ENCODE results near the gene SPOCK2.

The SPOCK2 gene

GRCh38 chr10:72029414-72029813 lies 58.9 kb downstream of the SPOCK2 start:
- no peak for DNase-seq (ENCODE audit: low spot score)

- DNase-seq (ENCODE audit: low spot score), result no peak
Measured at GRCh38 chr10:72027498-72027897, 60.9 kb downstream of the SPOCK2 start.

GRCh38 chr10:72026278-72027111 lies 61.9 kb downstream of the SPOCK2 start:
- DNase-seq (ENCODE audit: low spot score), result no peak

DNA sequence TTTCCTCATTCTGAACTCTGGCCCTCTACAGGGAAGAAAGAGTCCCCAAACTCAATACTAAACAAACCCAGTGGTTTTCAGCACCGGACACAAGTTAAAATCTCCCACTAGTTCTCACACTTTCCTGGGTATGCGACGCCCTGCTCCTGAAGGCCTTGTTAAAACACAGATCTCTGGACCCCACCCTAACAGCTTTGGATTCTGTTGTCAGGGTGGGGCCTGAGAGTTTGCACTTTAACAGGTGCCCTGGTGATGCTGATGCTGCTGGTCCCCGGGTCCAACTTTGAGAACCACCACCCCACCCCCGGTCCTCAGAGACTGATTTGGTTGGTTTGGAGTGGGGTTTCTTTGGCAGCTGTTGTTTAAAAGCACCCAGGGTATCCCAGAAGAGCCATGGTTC lies 62.5 kb downstream of the SPOCK2 start:
- no peak for DNase-seq (ENCODE audit: low spot score)

- no peak for DNase-seq (ENCODE audit: low spot score)
Measured at GRCh38 chr10:72025400-72025799, 63.0 kb downstream of the SPOCK2 start.

DNA sequence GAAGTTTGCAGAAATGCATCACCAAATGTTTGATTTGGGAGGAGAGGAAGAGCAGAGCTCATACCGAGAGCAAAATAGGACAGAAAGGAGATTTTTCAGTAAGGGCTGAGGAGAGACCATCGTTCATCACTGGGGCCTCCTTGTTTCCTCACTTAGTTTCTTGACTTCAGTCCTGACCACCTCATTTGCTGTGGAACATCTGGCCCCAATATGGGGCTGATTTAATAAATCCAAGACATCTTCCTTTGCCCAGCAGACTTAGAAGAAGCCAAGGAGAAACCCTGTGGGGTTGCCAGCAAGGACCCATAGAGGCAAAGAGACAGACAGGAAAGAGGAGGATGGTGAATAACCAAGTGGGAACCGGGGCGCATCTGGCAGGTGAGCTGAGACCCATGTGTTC lies 63.8 kb downstream of the SPOCK2 start:
- DNase-seq (ENCODE audit: low spot score), result no peak

- no peak for DNase-seq (ENCODE audit: low spot score)
Measured at GRCh38 chr10:72022228-72022627, 66.1 kb downstream of the SPOCK2 start.

DNA sequence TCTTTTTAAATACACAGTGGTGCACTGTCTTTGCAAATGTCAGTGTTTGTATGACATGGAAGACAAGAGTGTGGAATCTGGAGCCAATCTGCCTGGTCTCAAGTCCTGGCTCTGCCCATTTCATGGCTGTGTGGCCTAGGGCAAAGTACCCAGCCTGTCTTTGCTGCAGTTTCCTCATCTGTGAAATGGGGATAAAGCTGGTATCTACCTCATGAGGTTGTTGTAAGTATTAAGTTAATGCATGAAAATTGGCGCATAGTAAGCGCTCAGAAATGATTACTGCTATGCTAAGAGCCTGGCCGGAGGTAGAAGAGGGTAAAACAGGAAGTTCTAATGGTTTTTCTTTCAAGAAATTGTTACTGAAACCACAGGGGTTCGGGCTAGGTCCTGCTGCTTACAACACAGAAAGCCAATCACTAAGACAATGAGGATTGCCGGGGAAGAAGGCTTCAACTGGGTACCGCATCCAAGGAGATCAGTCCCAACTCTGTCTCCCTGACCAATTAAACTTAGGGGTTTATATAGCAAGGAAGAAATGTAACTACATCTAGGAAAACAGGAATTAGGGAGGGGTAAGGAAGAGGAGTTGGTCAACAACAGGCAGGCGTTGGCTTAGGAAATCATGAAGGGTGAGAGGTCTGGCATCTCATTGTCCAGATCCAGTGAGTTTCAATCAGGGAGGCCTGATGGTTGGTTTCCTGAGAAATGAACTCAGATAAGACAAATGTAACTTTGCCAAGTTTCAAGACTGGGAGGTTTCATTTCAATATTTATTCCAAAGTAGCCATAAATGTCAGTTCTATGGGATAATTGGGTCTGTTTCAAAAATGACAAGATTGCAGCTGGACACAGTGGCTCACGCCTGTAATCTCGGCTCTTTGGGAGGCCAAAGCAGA lies 67.2 kb downstream of the SPOCK2 start:
- no peak for DNase-seq (ENCODE audit: low spot score)

- DNase-seq (ENCODE audit: low spot score), result no peak
Measured at GRCh38 chr10:72019085-72019876, 69.1 kb downstream of the SPOCK2 start.

DNA sequence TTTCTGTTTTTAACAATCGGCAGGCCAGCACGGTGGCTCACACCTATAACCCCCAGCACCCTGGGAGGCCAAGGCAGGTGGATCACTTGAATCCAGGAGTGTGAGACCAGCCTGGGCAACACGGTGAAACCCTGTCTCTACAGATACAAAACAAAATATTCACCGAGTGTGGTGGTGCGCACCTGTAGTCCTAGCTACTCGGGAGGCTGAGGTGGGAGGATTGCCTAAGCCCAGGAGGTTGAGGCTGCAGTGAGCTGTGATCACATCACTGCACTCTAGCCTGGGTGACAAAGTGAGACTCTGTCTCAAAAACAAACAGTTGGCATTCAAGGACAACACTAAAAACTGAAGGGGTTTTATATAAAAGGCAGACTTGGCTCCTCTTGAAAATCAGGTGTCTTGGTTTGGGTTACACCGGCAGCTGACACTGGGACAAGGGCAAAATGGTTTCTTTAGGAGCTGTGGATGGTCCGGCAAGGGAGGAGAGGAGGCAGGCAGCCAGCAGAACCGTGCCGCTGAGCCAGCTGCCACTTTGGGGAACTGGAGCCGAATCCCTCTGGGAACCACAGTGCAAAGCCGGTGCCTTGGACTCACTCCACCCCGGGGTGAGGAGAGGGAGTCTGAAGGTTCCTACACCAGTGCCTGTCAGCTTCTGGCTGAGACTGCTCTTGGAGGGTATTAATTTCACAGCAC lies 71.6 kb downstream of the SPOCK2 start:
- DNase-seq (ENCODE audit: low spot score), result no peak

DNA sequence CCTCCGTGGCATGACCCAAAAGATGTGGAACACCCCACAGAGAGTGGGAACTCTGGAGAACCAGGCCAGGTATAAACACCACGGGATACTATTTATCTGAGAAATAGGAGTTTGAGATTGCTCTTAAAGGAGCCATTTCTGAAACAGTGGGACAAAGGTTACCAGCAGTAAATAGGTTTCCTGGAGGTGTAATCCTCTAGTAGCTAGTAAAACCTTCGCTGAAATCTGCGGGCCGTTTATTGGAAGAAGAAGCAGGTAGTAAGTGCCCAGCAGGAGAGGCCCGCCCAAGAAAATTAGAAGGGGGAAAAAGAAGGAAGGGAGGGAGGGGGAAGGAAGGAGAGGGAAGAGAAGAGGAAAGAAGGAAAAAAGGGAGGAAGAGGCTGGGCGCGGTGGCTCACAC lies 72.5 kb downstream of the SPOCK2 start:
- no peak for DNase-seq (ENCODE audit: low spot score)

- no peak for DNase-seq (ENCODE audit: low spot score)
Measured at GRCh38 chr10:72014785-72015480, 73.4 kb downstream of the SPOCK2 start.

DNA sequence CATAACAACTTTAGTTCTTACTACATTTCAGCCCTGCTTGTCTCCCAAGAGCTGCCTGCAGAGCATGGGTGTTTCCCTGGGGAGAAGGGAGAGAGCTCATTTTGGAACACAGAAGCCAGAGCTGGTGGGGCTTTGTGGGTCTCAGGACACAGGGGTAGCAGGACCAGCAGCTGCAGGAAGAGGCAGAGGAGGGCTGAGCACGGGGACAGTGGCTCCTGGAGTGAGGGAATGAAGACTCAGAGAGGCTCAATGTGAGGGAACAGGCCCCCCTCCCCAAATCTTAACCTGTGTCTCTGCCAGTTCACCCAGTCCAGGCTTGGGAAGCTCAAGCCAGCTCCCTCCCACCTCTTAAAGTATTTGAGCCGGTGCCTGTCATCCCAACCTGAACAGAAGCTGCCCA lies 74.2 kb downstream of the SPOCK2 start:
- DNase-seq (ENCODE audit: low spot score), result no peak

DNA sequence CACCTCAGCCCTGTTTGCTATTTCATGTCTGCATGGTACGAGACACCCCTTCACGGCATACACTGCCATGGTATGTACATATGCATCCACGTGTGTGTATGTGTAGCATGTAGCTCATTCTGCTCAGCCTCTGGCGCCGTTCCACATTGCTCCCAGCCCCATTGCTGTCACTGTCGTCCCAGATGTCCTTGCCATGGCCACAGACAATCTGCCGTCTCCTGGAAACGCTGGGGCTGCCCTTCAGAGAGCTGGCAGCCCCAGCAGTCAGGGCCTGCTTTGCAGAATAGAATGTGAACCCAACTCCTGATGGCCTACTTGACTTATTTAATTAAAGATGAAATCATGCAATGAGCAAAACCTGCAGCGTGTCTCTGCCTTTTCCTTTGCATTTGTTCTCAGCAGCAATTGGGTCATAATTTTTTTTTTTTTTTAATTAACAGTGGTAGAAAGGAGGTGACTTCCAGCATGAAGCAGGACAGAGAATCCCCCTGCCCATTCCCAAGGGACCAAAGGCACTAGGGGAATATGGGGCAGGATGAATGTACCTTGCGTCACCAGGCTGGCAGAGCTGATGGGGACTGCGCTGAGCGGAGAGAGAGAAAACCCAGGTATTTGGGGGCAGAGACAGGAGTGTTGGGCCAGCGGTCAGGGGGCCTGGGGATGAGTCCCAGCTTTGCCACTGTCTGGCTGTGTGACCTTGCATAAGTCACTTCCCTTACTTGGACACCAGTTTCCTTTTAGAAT lies 75.0 kb downstream of the SPOCK2 start:
- no peak for DNase-seq (ENCODE audit: low spot score)

GRCh38 chr10:72012796-72013195 lies 75.6 kb downstream of the SPOCK2 start:
- DNase-seq (ENCODE audit: low spot score), result no peak

GRCh38 chr10:72011976-72012512 lies 76.3 kb downstream of the SPOCK2 start:
- no peak for DNase-seq (ENCODE audit: low spot score)

GRCh38 chr10:72011468-72011867 lies 76.9 kb downstream of the SPOCK2 start:
- no peak for DNase-seq (ENCODE audit: low spot score)

DNA sequence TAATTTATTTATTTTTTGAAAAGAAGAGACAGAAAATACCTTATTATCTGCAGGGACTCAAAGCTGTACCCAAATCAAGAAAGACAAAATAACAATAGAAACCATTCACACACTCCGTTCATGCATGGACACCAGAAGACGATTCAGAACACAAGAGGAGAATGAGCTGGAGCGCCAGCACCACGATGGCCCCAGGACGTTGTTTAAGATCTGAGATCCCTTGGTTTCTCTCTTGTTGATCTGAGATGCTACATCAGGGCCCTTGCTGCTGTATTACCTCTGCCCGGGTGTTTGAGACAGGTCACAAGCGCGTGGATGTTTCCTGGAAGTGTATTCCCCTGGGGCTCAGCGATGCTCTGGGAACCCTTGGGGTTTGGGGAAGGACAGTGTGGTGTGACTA lies 77.3 kb downstream of the SPOCK2 start:
- no peak for DNase-seq (ENCODE audit: low spot score)

GRCh38 chr10:72010234-72010973 lies 77.9 kb downstream of the SPOCK2 start:
- no peak for DNase-seq (ENCODE audit: low spot score)
